SH-SY5Y (cell line): ENCODE data around the gene RBM33.
A peak's percentile ranks its signal among the peaks of the same experiment; 100 is the strongest.

Experiments used
- GATA2 ChIP-seq: IDR thresholded peaks from 2 replicates; pipeline ENCODE4 v1.6.1; 2011; ENCODE audit warnings: mild to moderate bottlenecking, low read depth, low read length
- GATA3 ChIP-seq: IDR thresholded peaks from 2 replicates; pipeline ENCODE4 v1.6.1; 2011; ENCODE audit warnings: low read depth, mild to moderate bottlenecking, low read length, moderate library complexity

RBM33 gene

GRCh38 chr7:155665079-155665956, 20.9 kb downstream of the RBM33 start:
- TF ChIP-seq GATA3, result no peak
- TF ChIP-seq GATA2, result no peak

GRCh38 chr7:155665957-155666287, 21.5 kb downstream of the RBM33 start:
- TF ChIP-seq GATA3 (no peak), GATA2 (no peak)

- TF ChIP-seq GATA2 (no peak), GATA3 (no peak)
Observed at GRCh38 chr7:155667241-155667829, 22.9 kb downstream of the RBM33 start.

- no peak for TF ChIP-seq GATA2
- no peak for TF ChIP-seq GATA3
Observed at GRCh38 chr7:155669717-155670505, 25.4 kb downstream of the RBM33 start.

GRCh38 chr7:155670521-155670920, 26.1 kb downstream of the RBM33 start:
- no peak for TF ChIP-seq GATA3
- TF ChIP-seq GATA2, result no peak

- TF ChIP-seq GATA2 (no peak), GATA3 (no peak)
Observed at GRCh38 chr7:155674556-155674955, 30.1 kb downstream of the RBM33 start.

- TF ChIP-seq GATA3 (no peak), GATA2 (no peak)
Observed at GRCh38 chr7:155676052-155676451, 31.6 kb downstream of the RBM33 start.

GRCh38 chr7:155677688-155678087, 33.2 kb downstream of the RBM33 start:
- no peak for TF ChIP-seq GATA3
- TF ChIP-seq GATA2, result no peak

- TF ChIP-seq GATA3 (no peak), GATA2 (0 out of 2 replicates have a peak, but pooled peaks have one; percentile 21)
Observed at GRCh38 chr7:155680124-155680523, 35.7 kb downstream of the RBM33 start.

- no peak for TF ChIP-seq GATA2
- no peak for TF ChIP-seq GATA3
Observed at GRCh38 chr7:155680864-155681263, 36.4 kb downstream of the RBM33 start.

- TF ChIP-seq GATA2 (no peak), GATA3 (no peak)
Observed at GRCh38 chr7:155681663-155682062, 37.2 kb downstream of the RBM33 start.

GRCh38 chr7:155682484-155682883, 38.0 kb downstream of the RBM33 start:
- TF ChIP-seq GATA2 (no peak), GATA3 (no peak)

- TF ChIP-seq GATA2, result no peak
- no peak for TF ChIP-seq GATA3
Observed at GRCh38 chr7:155683098-155683497, 38.6 kb downstream of the RBM33 start.

GRCh38 chr7:155683714-155684113, 39.3 kb downstream of the RBM33 start:
- TF ChIP-seq GATA2 (no peak), GATA3 (no peak)

GRCh38 chr7:155684543-155684942, 40.1 kb downstream of the RBM33 start:
- no peak for TF ChIP-seq GATA3
- no peak for TF ChIP-seq GATA2

- no peak for TF ChIP-seq GATA3
- no peak for TF ChIP-seq GATA2
Observed at GRCh38 chr7:155685070-155685790, 40.8 kb downstream of the RBM33 start.
